Measurements from ENCODE around the gene AKAP8L.
A peak's percentile ranks its signal among the peaks of the same experiment; 100 is the strongest.

Gene AKAP8L
- long read RNA-seq, donor 1, transcript AKAP8L-201 (14 exons, 2,146 nt) = major isoform, 9 of 32 reads
- long read RNA-seq, donor 1, partial matches to known transcripts = 16 of 32 reads
- long read RNA-seq, donor 1, other reads (novel, unspliced or antisense) = 0 of 32 reads
- long read RNA-seq, donor 2, partial matches to known transcripts = 0 of 5 reads
- long read RNA-seq, donor 2, other reads (novel, unspliced or antisense) = 0 of 5 reads
- long read RNA-seq, donor 3, partial matches to known transcripts = 5 of 11 reads
- long read RNA-seq, donor 3, other reads (novel, unspliced or antisense) = 0 of 11 reads
- long read RNA-seq, donor 4, transcript AKAP8L-201 (14 exons, 2,146 nt) = major isoform, 6 of 48 reads
- long read RNA-seq, donor 4, partial matches to known transcripts = 34 of 48 reads
- long read RNA-seq, donor 4, other reads (novel, unspliced or antisense) = 0 of 48 reads
- long read RNA-seq, donor 5, transcript AKAP8L-201 (14 exons, 2,146 nt) = major isoform, 9 of 48 reads
- long read RNA-seq, donor 5, partial matches to known transcripts = 37 of 48 reads
- long read RNA-seq, donor 5, other reads (novel, unspliced or antisense) = 0 of 48 reads
- long read RNA-seq, donor 6, partial matches to known transcripts = 12 of 15 reads
- long read RNA-seq, donor 6, other reads (novel, unspliced or antisense) = 0 of 15 reads
- long read RNA-seq, donor 7 = 0 reads
- long read RNA-seq, donor 8, transcript AKAP8L-201 (14 exons, 2,146 nt) = major isoform, 7 of 10 reads
- long read RNA-seq, donor 8, partial matches to known transcripts = 0 of 10 reads
- long read RNA-seq, donor 8, other reads (novel, unspliced or antisense) = 0 of 10 reads

- peak; percentile 95 for DNase-seq
Measured at GRCh38 chr19:15418579-15419412, at the start of gene AKAP8L. Gene AKAP8L, minus strand, starts transcription at chr19:15418988. Its CDS starts 65 bp downstream, at chr19:15418923.

- DNase-seq = no peak
Measured at GRCh38 chr19:15467734-15468214, 49.0 kb upstream of the AKAP8L start.

GRCh38 chr19:15466851-15467733 lies 48.3 kb upstream of the AKAP8L start:
- DNase-seq = no peak

- DNase-seq = no peak
Measured at GRCh38 chr19:15464394-15465385, 45.9 kb upstream of the AKAP8L start, which contains the start of gene RASAL3. Gene RASAL3, minus strand, starts transcription at chr19:15464544. Its CDS starts 186 bp downstream, at chr19:15464358.

- no peak for DNase-seq
Measured at GRCh38 chr19:15463861-15464371, 45.1 kb upstream of the AKAP8L start.

- DNase-seq = no peak
Measured at GRCh38 chr19:15461694-15462093, 42.9 kb upstream of the AKAP8L start.

GRCh38 chr19:15457701-15458484 lies 39.1 kb upstream of the AKAP8L start:
- DNase-seq = peak; percentile 33

- peak; percentile 28 for DNase-seq
Measured at GRCh38 chr19:15456871-15457700, 38.3 kb upstream of the AKAP8L start.

GRCh38 chr19:15456441-15456840 lies 37.7 kb upstream of the AKAP8L start:
- no peak for DNase-seq

- no peak for DNase-seq
Measured at GRCh38 chr19:15455996-15456395, 37.2 kb upstream of the AKAP8L start.

- no peak for DNase-seq
Measured at GRCh38 chr19:15453906-15454860, 35.4 kb upstream of the AKAP8L start.

GRCh38 chr19:15453091-15453578 lies 34.3 kb upstream of the AKAP8L start:
- no peak for DNase-seq

- peak; percentile 72 for DNase-seq
Measured at GRCh38 chr19:15452111-15453047, 33.6 kb upstream of the AKAP8L start.

GRCh38 chr19:15450528-15450890 lies 31.7 kb upstream of the AKAP8L start:
- DNase-seq = no peak

Data from right kidney (tissue), 9 donors.